ENCODE data around the gene PEX5L.

The PEX5L gene

GRCh38 chr3:179902061-179902460 is 134.7 kb downstream of the PEX5L start:
- H3K27ac ChIP-seq: no peak overlapping the region
- TF ChIP-seq, protein P1, sequence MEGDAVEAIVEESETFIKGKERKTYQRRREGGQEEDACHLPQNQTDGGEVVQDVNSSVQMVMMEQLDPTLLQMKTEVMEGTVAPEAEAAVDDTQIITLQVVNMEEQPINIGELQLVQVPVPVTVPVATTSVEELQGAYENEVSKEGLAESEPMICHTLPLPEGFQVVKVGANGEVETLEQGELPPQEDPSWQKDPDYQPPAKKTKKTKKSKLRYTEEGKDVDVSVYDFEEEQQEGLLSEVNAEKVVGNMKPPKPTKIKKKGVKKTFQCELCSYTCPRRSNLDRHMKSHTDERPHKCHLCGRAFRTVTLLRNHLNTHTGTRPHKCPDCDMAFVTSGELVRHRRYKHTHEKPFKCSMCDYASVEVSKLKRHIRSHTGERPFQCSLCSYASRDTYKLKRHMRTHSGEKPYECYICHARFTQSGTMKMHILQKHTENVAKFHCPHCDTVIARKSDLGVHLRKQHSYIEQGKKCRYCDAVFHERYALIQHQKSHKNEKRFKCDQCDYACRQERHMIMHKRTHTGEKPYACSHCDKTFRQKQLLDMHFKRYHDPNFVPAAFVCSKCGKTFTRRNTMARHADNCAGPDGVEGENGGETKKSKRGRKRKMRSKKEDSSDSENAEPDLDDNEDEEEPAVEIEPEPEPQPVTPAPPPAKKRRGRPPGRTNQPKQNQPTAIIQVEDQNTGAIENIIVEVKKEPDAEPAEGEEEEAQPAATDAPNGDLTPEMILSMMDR (conservative IDR thresholded peaks at IDR 0.05): no peak

DNA sequence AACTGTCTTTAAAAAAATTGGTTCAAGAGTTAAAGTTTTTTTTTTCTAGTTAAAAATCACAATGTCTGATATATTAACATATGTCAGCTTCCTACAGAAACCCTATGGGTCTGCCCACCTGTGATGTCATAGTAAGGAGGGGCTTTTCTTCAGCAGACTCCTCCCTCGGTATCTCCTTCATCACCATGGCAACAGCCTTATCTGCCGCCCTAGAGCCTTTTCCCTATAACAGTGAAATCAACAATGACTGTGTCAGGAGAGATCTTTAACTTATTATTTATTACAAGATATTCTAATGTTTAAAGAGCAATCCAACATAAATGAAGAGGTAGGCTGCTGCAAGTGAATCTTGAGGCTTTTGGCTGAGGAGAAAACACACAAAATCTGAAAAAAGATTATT is 138.7 kb downstream of the PEX5L start:
- no peak overlapping the region for H3K27ac ChIP-seq
- TF ChIP-seq, protein P1 (conservative IDR thresholded peaks at IDR 0.05): no peak

DNA sequence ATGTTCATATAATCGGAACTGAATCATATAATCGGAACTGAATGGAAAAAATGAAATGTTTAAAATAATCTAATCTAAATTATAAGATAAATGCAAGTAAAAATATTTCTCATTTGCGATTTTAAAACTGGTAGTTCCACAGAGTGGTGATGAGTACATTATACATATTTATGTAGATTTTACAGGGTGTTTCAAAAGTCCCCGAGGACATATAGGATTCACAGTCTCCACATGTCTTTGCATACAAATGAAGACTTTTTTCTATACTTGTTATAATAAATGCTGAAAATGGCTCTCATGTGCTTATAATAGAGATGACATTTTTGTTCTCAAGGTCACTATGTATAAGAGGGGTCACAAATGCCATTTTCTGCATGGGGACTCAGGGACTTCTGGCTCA is 139.5 kb downstream of the PEX5L start:
- H3K27ac ChIP-seq: no peak overlapping the region
- TF ChIP-seq, protein P1 (conservative IDR thresholded peaks at IDR 0.05): no peak

- TF ChIP-seq, protein P1 (conservative IDR thresholded peaks at IDR 0.05): no peak
- H3K27ac ChIP-seq: no peak overlapping the region
Observed at GRCh38 chr3:179896507-179896906, 140.2 kb downstream of the PEX5L start.

DNA sequence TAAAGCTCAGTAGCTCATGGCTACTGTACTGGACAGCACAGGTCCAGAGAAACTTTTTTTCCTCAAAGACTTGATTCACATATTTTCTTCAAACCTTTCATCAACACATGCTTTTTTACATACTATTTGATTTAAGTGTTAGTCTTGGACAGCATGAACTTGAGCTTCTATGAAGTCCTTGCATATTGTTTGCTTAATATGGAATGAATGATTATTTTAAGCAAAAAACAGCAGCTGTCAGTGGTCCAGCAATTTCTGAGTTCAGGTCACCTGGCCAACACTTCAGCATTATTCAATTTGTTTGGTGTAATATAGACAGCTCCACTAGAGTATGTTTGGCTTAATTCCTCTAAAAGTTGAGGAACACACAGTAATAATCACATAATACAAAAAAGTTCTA is 141.4 kb downstream of the PEX5L start:
- TF ChIP-seq, protein P1 (conservative IDR thresholded peaks at IDR 0.05): no peak
- no peak overlapping the region for H3K27ac ChIP-seq

DNA sequence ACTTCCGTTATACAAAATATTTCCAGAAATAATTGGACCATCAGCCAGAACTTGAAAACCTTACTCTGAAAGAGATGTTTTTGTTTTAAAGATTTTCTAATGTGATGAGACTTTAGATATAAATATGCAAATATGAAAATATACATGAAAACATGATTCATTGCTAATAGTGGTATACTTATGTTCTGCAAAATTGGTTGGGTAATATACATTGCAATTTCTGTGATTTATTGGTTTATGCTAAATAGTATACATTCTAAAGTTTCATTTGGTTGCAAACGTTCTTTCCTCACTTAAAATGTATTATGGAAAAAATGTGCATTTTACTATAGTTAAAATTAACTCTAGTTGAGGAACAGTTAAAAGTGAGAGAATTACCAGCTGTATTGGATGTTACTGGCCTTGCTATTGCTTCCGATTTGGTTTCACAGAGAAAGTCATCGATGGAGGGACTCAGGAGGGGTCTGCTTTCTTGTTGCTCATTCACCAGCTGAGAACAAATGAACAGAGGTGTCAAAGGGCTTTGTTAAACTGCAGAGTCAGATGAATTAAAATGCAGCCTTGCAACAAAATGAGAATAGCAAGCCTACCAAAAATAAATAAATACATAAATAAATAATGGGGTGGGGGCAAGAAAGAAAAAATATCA is 149.3 kb downstream of the PEX5L start:
- TF ChIP-seq, protein P1 (conservative IDR thresholded peaks at IDR 0.05): no peak
- no peak overlapping the region for H3K27ac ChIP-seq

DNA sequence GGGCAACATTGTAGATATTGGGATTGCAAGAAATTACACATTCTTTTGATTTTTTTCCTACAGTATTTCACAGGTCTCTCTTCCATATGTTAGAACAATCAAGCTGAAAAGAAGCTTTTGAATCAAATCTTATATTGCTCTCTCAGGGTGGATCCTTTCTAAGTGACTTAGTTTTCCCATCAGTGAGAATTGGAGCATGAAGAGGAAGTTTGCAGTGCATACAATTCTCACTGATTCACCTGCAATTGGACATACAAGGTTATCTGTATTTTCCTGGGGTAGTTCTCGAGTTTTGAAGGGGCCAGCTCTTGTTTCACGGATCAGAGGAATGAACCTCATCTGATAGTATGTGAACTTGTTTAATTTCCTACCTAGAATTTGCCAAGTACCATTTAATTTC is 150.8 kb downstream of the PEX5L start:
- H3K27ac ChIP-seq: no peak overlapping the region
- TF ChIP-seq, protein P1 (conservative IDR thresholded peaks at IDR 0.05): no peak
